Measurements from ENCODE around the gene KCNJ1.

Gene KCNJ1

GRCh38 chr11:128822130-128822529, 45.0 kb downstream of the KCNJ1 start:
- DNase-seq (ENCODE audit: low read depth), result no peak

- no peak for DNase-seq (ENCODE audit: low read depth)
Observed at GRCh38 chr11:128821556-128821955, 45.5 kb downstream of the KCNJ1 start.

- DNase-seq (ENCODE audit: low read depth), result no peak
Observed at GRCh38 chr11:128819198-128819597, 47.9 kb downstream of the KCNJ1 start.

- DNase-seq (ENCODE audit: low read depth), result peak; percentile 68
Observed at GRCh38 chr11:128814856-128815705, 52.0 kb downstream of the KCNJ1 start.

GRCh38 chr11:128813729-128814128, 53.4 kb downstream of the KCNJ1 start:
- DNase-seq (ENCODE audit: low read depth), result no peak

DNA sequence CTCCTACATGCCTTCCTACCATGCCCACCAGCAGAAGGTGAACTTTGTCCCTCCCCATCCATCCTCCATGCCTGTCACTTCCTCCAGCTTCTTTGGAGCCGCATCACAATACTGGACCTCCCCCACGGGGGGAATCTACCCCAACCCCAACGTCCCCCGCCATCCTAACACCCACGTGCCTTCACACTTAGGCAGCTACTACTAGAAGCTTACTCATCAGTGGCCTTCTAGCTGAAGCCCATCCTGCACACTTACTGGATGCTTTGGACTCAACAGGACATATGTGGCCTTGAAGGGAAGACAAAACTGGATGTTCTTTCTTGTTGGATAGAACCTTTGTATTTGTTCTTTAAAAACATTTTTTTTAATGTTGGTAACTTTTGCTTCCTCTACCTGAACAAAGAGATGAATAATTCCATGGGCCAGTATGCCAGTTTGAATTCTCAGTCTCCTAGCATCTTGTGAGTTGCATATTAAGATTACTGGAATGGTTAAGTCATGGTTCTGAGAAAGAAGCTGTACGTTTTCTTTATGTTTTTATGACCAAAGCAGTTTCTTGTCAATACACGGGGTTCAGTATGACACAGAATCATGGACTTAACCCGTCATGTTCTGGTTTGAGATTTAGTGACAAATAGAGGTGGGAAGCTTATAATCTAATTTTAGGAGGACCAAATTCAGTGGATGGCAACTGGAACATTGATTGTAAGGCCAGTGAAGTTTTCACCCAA, 56.1 kb downstream of the KCNJ1 start:
- no peak for DNase-seq (ENCODE audit: low read depth)

- no peak for DNase-seq (ENCODE audit: low read depth)
Observed at GRCh38 chr11:128809128-128809527, 58.0 kb downstream of the KCNJ1 start.

DNA sequence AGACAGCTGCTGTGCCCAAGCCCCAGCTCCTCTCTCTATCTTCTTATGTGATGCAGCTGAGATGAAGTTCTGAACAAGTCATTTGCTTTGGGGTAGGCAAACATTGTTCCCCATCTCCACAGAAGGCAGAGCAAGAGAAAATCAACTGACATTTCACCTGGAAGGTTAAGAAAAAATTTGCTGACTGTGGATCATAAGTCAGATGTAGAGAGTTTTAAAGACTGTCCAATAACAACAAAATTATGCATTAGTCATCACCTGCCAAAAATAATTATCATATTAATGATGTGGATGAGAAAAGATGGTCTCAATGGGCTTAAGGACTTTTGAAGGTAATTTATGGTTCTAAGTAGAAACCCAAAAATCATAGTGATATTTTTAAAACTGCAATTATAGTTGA, 59.2 kb downstream of the KCNJ1 start:
- no peak for DNase-seq (ENCODE audit: low read depth)

- no peak for DNase-seq (ENCODE audit: low read depth)
Observed at GRCh38 chr11:128806506-128807261, 60.4 kb downstream of the KCNJ1 start.

GRCh38 chr11:128804481-128804880, 62.6 kb downstream of the KCNJ1 start:
- no peak for DNase-seq (ENCODE audit: low read depth)

DNA sequence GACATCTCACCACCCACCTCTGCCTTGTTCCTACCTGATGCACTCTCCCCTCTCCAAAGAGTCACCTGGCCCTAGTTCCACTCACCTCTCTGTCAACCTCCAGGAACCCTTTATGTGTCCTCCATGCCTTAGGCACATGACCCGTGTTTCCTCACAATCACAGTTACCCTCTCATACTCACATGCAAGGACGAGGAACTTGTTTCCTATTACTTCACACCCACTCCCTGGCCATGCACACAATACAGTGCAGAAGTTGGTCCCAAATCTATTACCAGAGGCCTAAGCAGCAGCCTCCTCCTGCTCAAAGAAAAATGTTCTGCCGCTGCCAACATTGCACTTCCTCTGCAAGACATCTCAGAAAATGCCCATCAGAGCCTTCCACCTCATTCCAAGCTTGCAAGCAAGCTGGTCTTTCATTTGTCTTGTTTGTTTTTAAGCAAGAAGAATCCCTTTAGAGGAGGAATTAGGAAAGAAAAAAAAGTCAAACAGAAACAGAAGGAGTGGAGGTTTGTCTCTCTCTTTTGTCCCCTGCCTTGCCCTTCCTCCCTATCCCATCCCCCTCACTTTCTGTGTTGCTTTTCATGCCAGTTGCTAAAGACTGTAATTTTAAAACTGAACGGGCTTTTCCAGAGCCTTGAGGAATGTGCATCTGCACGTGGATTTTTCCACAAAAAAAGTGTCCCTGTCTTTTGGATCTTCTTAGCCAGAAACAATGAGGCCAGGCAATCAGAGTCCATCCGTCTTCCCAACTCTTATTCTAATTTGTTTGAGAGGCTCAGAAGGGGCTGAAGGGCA, 63.4 kb downstream of the KCNJ1 start:
- DNase-seq (ENCODE audit: low read depth), result no peak

GRCh38 chr11:128803011-128803410, 64.1 kb downstream of the KCNJ1 start:
- no peak for DNase-seq (ENCODE audit: low read depth)

- DNase-seq (ENCODE audit: low read depth), result no peak
Observed at GRCh38 chr11:128802358-128802981, 64.6 kb downstream of the KCNJ1 start.

DNA sequence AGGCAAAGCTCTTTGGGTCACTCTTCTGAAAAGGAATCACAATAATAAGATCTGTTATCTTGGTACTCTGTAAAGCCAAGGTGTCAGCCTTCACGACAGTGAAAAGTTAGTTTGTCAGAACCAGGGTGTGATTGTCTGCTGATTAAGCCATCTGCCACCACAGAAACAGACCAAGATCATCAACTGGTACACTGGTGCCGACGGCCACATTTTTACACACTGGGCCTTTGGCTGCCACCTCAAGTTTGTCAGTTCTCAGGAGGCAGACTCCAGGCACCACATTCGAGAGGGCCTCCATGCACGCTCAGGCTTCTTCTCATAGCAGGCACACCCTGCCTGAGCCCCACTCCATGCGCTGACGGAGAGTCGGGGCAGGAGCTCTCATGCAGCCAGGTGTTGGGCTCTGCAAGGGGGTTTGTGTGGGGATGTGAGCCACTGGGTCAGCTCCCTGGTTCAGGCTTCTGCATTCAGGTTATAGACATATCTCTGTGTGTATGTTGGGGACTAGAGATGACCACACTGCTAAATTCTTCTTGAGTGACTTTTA, 66.2 kb downstream of the KCNJ1 start:
- DNase-seq (ENCODE audit: low read depth), result no peak

GRCh38 chr11:128796270-128796669, 70.8 kb downstream of the KCNJ1 start:
- no peak for DNase-seq (ENCODE audit: low read depth)

DNA sequence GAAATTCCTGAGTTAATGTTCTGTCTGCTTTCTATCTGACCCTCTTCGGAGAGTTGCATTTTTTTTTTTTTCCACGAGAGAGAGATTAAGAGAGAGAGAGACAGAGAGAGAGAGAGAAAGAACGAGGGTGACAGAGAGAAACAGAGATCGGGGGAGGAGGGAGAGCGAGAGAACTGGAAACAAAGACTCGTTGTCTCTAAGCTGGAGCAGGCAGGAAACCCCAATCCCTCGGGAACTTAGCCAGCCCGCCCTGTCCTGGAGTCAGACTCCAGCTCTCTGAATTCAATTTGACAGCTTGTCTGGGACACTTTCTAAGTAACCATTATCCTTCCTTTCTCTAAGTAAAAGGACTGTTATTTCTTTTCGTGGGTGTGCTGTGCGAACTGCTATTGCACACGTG, 76.9 kb downstream of the KCNJ1 start:
- DNase-seq (ENCODE audit: low read depth), result no peak

GRCh38 chr11:128789497-128790150, 77.5 kb downstream of the KCNJ1 start:
- DNase-seq (ENCODE audit: low read depth), result no peak

All from non-pigmented ciliary epithelial cell (primary cell).